Esophagus squamous epithelium (tissue), 5 donors: ENCODE results near the gene DNM3. TPM values are rescaled to one million over a fixed set of nuclear protein-coding genes. Genes with fewer than 3 reads are reported as not detected.

Source experiments
- DNase-seq: peaks from one replicate; lab custom pipeline; 2025; lab: John Stamatoyannopoulos, UW
- H3K27ac ChIP-seq, 4 donors: fragments of 200-600 bp; sonication (generic); one replicate each; pipeline ENCODE4 v1.5.1; 2016 to 2019; ENCODE audit warnings: mild to moderate bottlenecking in 1 of 4
- H3K27me3 ChIP-seq, 4 donors: fragments of 200-600 bp; sonication (generic); 1 replicate in 3 of 4; 2 replicates in 1 of 4; pipeline versions ENCODE4 v1.5.1 to v1.6.0; 2017 to 2021; ENCODE audit warnings: antibody characterized with exemption in 1 of 4
- H3K36me3 ChIP-seq, 3 donors: fragments of 200-600 bp; sonication (generic); one replicate each; pipeline ENCODE4 v1.5.1; 2016 to 2019
- H3K4me1 ChIP-seq, 3 donors: fragments of 200-600 bp; sonication (generic); one replicate each; pipeline ENCODE4 v1.5.1; 2017 to 2019
- H3K4me3 ChIP-seq, 4 donors: fragments of 200-600 bp; sonication (generic); 1 replicate in 3 of 4; 2 replicates in 1 of 4; pipeline ENCODE4 v1.5.1; 2016 to 2019; ENCODE audit warnings: mild to moderate bottlenecking in 2 of 4, moderate library complexity in 1 of 4
- H3K9me3 ChIP-seq, 3 donors: fragments of 200-600 bp; sonication (generic); one replicate each; pipeline ENCODE4 v1.5.1; 2016 to 2019
- CTCF ChIP-seq, 6 experiments: fragments of 450-650 bp in 4 of 6; fragments of 200-600 bp in 2 of 6; sonication (generic) in 2 of 6; IDR thresholded peaks; one replicate each; pipeline ENCODE4 v1.5.1; 2016 to 2019; ENCODE audit warnings: antibody characterized with exemption in 6 of 6, mild to moderate bottlenecking in 4 of 6, moderate library complexity in 4 of 6
- POLR2A ChIP-seq, 4 donors: fragments of 450-650 bp; IDR thresholded peaks; one replicate each; pipeline ENCODE4 v1.6.1; 2017; ENCODE audit warnings: antibody characterized with exemption in 4 of 4, mild to moderate bottlenecking in 4 of 4, moderate library complexity in 3 of 4
- whole genome bisulfite sequencing, 2 donors: methylation state at CpG; one replicate each; pipeline ENCODE4 v1.1.5; 2018; 5-methylcytosine and 5-hydroxymethylcytosine counted together
- intact Hi-C: fragments of 100-400 bp; cut with DNase I; formaldehyde crosslinking; loops from one replicate; pipeline ENCODE4 v1.15.0; 2022
- total RNA-seq, 4 donors: library from RNA; depleted of rRNA; stranded (reverse); fragments of >200 nt; gene quantifications; one replicate each; pipeline ENCODE4 v1.1.0, GENCODE V29; 2016
- donor health status: DM: yes; HTN: yes; CAD: no.

DNM3 gene
- total RNA-seq, 4 donors from 2014 or later: 0.91 to 3.2 (median 1.8) TPM

DNA sequence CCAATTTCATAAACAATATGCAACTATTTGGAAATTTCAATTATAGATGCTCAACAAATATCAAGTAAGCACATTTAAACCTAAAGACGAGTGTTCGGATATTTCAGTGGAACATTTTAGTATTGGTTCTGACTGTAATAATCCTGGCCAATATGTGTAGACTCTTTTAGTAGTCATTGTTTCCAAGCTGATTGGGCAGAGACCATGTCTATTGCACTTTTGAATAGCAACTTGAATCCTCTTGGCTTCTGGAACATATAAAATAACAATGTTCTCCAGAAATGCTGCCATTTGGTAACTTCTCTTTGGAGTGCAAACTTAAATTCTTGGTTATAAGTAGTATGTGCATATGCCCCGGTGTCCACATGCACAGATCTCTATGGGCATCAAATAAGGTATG is 373.7 kb downstream of the DNM3 start:
- DNase-seq: no peak
- WGBS, 2 donors: 83 to 97% methylated on average over 3 of the region's 3 CpGs
- intact Hi-C loops: no loop called here
- no peaks in the 10 kb centered on the region for H3K36me3 ChIP-seq
- H3K4me3 ChIP-seq: no peak overlapping the region
- H3K27me3 ChIP-seq: no peaks in the 10 kb centered on the region
- no peaks in the 10 kb centered on the region for H3K9me3 ChIP-seq
- no peak overlapping the region for H3K27ac ChIP-seq
- no peaks in the 10 kb centered on the region for H3K4me1 ChIP-seq
- no peak for TF ChIP-seq POLR2A (IDR thresholded peaks at IDR 0.05)
- no peak for TF ChIP-seq CTCF (IDR thresholded peaks at IDR 0.05)

- Histone ChIP-seq H3K9me3 (no peaks in the 10 kb centered on the region), H3K27me3 (no peaks in the 10 kb centered on the region), H3K4me1 (no peaks in the 10 kb centered on the region), H3K27ac (no peak overlapping the region), H3K36me3 (no peaks in the 10 kb centered on the region), H3K4me3 (no peak overlapping the region)
- no peak for TF ChIP-seq CTCF (IDR thresholded peaks at IDR 0.05)
- no peak for TF ChIP-seq POLR2A (IDR thresholded peaks at IDR 0.05)
- DNase-seq: no peak
- intact Hi-C loops: no loop called here
- WGBS, 2 donors: 13 to 46% methylated on average over 1 of the region's 1 CpG
These were observed 378.7 kb downstream of the DNM3 start for GRCh38 chr1:172219966-172220365.

DNA sequence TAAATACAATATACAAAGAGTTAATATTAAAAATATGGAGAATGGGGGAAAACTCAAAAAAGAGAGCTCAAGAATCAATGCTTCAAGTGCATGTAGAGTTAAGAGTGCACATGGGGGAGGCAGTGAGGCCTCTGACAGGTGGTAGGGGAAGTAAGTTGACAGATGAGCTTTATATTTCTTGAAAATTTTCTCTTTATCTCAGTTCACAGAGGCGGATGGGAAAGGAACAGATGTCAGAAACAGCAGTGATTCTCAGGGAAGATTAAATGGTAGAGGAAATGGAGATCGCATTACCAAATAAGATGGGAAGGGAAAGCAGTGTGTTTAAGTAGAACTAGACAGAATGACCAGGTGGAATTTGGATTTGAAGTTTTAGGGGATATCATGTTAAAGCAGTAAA is 379.1 kb downstream of the DNM3 start:
- Histone ChIP-seq H3K36me3 (no peaks in the 10 kb centered on the region), H3K4me1 (no peaks in the 10 kb centered on the region), H3K27me3 (no peaks in the 10 kb centered on the region), H3K4me3 (no peak overlapping the region), H3K27ac (no peak overlapping the region), H3K9me3 (no peaks in the 10 kb centered on the region)
- intact Hi-C loops: no loop called here
- WGBS, 2 donors: 78 to 84% methylated on average over 2 of the region's 2 CpGs
- no peak for DNase-seq
- no peak for TF ChIP-seq POLR2A (IDR thresholded peaks at IDR 0.05)
- TF ChIP-seq CTCF (IDR thresholded peaks at IDR 0.05): no peak

- no peaks in the 10 kb centered on the region for H3K27me3 ChIP-seq
- no peaks in the 10 kb centered on the region for H3K9me3 ChIP-seq
- no peaks in the 10 kb centered on the region for H3K4me1 ChIP-seq
- no peak overlapping the region for H3K27ac ChIP-seq
- WGBS, 2 donors: 94 to 95% methylated on average over 2 of the region's 2 CpGs
- no peak overlapping the region for H3K4me3 ChIP-seq
- H3K36me3 ChIP-seq: no peaks in the 10 kb centered on the region
- intact Hi-C loops: no loop called here
- TF ChIP-seq CTCF (IDR thresholded peaks at IDR 0.05) (no peak), POLR2A (IDR thresholded peaks at IDR 0.05) (no peak)
- DNase-seq: no peak
These were observed 380.1 kb downstream of the DNM3 start for GRCh38 chr1:172221436-172221835.

DNA sequence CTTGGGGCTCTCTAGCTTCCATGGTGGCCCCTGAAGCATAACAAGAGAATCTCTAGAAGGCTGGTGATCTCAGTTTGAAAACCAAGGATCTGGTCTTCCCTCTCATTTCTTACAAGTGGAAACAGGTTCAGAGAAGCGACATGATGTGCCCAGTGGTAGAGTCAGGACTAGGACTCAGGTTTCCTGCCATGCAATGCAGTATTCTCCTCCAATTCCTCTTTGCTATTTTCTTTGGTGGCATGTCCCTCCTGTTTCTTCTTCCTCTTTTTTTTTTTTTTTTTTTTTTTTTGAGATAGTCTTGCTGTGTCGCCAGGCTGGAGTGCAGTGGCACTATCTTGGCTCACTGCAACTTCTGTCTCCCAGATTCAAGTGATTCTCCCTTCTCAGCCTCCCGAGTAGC is 383.6 kb downstream of the DNM3 start:
- no peaks in the 10 kb centered on the region for H3K4me1 ChIP-seq
- no peaks in the 10 kb centered on the region for H3K36me3 ChIP-seq
- TF ChIP-seq POLR2A (IDR thresholded peaks at IDR 0.05) (no peak), CTCF (IDR thresholded peaks at IDR 0.05) (no peak)
- intact Hi-C loops: no loop called here
- H3K27ac ChIP-seq: no peak overlapping the region
- no peaks in the 10 kb centered on the region for H3K27me3 ChIP-seq
- WGBS, 2 donors: 86 to 88% methylated on average over 2 to 3 of the region's 3 CpGs
- H3K4me3 ChIP-seq: no peak overlapping the region
- no peaks in the 10 kb centered on the region for H3K9me3 ChIP-seq
- no peak for DNase-seq
